ENCODE data around the gene AKT3.

The AKT3 gene

DNA sequence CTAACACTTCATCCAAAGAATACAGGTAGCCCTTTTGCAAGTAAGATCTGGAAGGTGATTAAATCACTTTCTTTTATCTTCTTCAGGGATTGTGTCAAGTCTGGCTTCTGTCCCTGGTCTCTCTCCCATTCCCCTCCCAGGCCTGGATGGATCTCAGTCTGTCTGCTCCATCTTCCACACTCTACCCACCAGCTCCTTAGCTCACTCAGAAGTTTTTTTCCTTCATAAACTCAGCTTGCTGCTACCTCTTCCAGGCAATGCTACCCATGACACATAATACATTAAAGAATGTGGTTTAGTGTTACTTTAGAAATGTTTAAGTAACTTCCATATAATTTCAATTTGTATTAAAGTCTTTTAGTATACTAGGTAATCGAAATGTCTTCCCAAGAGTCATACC, 133.1 kb downstream of the AKT3 start:
- no peak overlapping the region for H3K27ac ChIP-seq
- no peak for TF ChIP-seq ZFX (IDR thresholded peaks at IDR 0.05)
- TF ChIP-seq, protein P1, sequence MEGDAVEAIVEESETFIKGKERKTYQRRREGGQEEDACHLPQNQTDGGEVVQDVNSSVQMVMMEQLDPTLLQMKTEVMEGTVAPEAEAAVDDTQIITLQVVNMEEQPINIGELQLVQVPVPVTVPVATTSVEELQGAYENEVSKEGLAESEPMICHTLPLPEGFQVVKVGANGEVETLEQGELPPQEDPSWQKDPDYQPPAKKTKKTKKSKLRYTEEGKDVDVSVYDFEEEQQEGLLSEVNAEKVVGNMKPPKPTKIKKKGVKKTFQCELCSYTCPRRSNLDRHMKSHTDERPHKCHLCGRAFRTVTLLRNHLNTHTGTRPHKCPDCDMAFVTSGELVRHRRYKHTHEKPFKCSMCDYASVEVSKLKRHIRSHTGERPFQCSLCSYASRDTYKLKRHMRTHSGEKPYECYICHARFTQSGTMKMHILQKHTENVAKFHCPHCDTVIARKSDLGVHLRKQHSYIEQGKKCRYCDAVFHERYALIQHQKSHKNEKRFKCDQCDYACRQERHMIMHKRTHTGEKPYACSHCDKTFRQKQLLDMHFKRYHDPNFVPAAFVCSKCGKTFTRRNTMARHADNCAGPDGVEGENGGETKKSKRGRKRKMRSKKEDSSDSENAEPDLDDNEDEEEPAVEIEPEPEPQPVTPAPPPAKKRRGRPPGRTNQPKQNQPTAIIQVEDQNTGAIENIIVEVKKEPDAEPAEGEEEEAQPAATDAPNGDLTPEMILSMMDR (conservative IDR thresholded peaks at IDR 0.05), result no peak

DNA sequence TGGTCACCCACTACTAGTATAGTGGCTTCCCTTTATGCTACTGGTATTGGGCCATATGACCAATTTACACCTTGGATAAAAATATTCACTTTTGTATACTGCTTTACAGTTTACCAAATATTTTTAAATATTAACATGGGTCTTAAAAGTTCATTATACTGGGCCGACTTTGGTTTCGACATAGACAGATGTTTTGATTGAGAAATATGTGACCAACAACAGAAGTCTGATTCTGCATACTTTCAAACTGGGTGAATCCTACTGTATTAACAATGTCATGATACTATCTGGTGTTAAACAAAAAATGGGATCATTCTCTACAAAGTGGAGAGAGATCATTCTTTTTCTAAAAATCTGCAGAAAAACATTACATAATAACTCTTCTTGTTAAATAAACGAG, 134.8 kb downstream of the AKT3 start:
- H3K27ac ChIP-seq, result no peak overlapping the region
- TF ChIP-seq ZFX (IDR thresholded peaks at IDR 0.05), result no peak

DNA sequence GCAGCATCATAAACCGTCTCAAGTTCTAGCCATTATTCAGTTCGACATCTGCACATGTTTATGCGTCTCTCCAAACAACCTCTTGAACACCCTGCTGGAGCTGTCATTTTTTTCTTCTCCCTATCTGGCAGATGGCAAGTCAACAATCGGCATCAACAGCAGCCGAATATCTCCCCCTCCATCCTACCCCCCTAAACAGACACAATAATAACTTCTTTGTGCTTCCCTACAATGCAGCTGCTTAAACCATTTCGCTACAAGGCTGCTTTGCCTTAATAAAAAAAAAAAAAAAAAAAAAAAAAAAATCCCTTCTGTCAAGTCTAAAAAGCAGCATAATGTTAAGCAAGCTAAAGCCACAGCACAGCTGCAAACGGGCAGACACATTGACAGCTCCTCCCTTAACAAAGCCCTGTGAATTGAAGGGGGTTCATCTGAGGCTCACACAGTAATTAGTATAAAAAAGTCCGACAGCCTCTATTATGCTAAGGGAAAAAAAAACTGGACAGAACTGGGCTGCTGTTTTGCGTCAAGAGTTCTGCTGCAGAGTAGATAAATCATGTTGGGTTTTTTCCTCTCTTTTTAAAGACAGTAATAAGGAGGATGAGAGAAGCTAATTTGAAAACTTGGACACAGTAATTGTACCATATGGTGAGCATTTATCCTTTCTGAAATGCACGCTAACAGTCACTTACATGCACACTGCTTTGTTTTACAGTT, 136.4 kb downstream of the AKT3 start:
- TF ChIP-seq ZFX (IDR thresholded peaks at IDR 0.05), result no peak
- TF ChIP-seq, protein P1 (conservative IDR thresholded peaks at IDR 0.05), result no peak
- H3K27ac ChIP-seq, result no peak overlapping the region

DNA sequence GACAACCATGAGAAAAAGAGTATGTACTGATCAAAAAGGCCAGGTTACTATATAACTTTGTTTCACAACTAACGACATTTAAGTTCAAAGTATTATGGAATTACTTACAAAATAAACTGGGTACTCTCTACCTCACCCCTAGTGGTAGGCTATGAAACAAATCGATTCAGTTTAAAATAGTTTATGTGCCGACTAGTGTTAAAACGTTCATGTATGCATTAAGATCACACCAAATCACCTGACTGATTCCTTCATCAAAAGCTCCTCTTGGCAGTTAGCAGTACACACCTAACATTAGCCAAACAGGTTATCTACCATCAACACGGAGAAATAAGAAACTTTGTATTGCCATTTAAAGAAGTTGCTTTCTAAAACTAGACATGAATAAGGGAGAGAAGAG, 137.1 kb downstream of the AKT3 start:
- H3K27ac ChIP-seq, result no peak overlapping the region
- TF ChIP-seq, protein P1 (conservative IDR thresholded peaks at IDR 0.05), result peak; percentile 28; the same call in 1 of the 2 replicates
- no peak for TF ChIP-seq ZFX (IDR thresholded peaks at IDR 0.05)

DNA sequence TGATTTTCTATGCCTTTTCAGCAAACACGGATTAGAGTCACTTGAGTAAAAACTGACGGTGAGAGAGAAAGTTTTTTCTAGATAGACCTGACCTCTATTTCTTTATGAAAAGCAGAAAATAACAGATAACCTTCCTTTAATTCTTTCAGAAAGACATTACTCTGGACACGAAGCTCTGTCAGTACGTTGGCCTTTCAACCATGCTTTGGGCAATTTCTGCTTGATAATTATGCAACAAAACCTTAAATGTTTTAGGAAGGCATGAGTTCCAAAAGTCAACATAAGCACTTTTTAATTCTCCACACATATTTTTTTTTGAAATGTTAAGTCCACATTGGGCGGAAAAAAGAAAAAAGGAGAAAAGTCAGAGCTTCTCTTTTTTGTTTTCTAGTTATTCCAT, 137.8 kb downstream of the AKT3 start:
- no peak for TF ChIP-seq ZFX (IDR thresholded peaks at IDR 0.05)
- TF ChIP-seq, protein P1 (conservative IDR thresholded peaks at IDR 0.05), result no peak
- H3K27ac ChIP-seq, result no peak overlapping the region

DNA sequence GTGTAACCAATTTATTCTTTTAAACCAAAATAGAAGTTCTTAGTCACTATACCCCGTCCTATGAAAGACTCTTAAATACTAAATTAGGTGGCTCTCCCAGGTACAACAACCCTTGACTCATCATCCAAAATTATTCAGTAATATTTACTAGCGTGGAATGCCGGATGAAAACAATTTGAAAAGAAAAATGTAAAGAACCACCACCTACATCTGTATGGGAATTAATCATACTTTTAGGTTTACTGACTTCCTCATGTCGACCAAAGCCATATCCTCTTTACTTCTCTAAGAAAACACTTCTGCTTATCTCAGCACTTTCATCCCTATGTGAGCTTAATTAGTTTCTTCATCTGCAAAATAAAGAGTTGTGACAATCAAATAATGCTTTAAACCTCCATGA, 139.6 kb downstream of the AKT3 start:
- no peak overlapping the region for H3K27ac ChIP-seq
- no peak for TF ChIP-seq ZFX (IDR thresholded peaks at IDR 0.05)
- TF ChIP-seq, protein P1 (conservative IDR thresholded peaks at IDR 0.05), result no peak

DNA sequence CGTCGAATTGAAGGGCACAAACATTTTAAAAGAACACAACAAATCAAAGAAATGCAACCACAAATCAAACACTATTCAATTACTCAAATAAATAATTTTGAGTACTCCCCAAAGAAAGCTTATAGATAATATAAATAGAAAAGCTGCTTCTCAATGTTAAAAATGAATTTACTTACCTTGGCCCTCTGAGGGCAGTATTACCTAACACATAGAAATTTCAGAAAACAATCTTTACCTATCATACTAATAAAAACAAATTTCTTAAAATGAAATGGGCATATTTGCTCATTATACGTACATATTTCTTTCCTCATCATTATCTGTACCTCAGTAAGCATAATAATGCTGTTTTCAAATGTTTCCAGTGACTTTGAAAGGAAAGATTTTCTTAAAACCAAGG, 141.8 kb downstream of the AKT3 start:
- no peak for TF ChIP-seq ZFX (IDR thresholded peaks at IDR 0.05)
- TF ChIP-seq, protein P1 (conservative IDR thresholded peaks at IDR 0.05), result peak; percentile 44
- no peak overlapping the region for H3K27ac ChIP-seq

DNA sequence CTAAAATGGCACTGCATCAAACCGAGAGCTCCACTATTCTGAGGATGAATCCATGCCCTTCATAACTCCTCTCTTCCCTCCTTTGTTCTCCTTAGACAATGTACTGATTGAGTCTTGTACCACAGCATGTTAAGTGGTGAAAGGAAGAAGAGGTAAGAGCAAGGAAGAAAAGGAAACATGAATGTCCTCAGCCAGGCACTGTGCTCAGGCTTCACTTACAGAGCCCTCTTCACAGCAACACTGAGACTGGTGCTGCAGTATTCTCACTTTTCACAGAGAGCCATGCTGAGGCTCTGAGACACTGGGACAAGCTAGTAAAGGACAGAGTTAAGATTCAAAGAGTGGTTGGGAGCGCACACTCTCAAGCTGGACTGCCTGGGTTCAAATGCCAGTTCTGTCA, 143.5 kb downstream of the AKT3 start:
- TF ChIP-seq, protein P1 (conservative IDR thresholded peaks at IDR 0.05), result no peak
- no peak for TF ChIP-seq ZFX (IDR thresholded peaks at IDR 0.05)
- H3K27ac ChIP-seq, result no peak overlapping the region

Data from C4-2B (cell line).